Superior temporal gyrus (tissue), 1 donor: ENCODE results near the gene FBXO31.

Experiments
- DNase-seq: peaks from one replicate; pipeline ENCODE4 v3.0.0-alpha.2; 2016; ENCODE audit errors: extremely low spot score

Gene FBXO31

DNA sequence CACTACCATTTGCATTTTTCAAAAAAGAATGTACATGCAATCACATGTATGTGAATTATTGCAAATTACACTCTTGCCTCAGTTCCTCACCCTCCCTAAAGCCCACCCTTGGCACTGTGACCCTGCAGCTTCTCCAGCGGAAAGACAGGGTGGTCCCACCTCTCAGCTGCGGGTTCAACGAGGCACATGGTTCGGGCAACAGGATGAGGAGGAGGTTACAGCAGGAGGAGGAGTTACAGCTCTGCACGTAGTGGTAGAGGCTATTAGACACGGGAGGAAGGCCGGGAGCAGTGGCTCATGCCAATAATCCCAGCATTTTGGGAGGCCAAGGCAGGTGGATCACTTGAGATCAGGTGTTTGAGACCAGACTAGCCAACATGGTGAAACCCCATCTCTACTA lies 71.6 kb downstream of the FBXO31 start:
- DNase-seq, result no peak

- DNase-seq, result no peak
These were observed 72.2 kb downstream of the FBXO31 start for GRCh38 chr16:87311387-87311786.

GRCh38 chr16:87310610-87311009 lies 73.0 kb downstream of the FBXO31 start:
- DNase-seq, result no peak

DNA sequence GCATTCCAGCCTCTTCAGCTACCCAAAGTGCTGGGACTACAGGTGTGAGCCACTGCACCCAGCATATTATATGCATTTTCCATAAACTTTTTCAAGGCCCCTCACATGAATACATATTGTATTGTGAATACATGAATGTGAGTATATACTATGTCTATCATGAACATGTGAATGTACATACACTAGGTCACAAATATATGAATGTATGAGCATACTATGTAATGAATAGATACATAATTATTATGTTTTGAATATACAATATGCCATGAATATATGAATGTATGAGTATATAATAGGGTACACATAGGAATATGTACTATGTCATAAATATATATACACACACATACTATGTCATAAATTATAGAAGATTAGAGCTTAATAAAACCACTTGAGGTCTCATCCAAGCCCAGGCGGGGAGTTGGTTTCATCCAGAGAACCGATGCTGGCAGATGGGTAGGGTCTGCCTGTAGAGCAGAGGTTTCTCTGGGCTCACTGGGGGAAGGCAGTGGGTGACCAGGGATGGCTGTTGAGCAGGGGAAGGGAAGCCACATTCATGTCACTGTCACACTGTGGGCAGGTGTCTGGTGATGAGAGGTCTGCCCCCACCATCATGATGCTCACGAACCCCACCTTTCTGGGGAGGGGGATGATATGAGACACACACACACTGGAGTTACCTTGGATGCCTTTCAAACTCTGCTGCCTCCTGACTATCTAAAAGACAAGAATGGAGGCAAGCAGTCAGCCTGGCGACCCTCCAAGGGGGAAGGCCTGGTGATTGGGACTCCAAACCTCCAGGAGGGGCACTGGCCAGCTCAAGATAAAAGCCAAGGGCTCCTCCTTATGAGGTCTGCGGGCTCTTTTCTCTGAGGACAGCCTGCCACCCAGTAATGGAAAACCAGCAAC lies 73.7 kb downstream of the FBXO31 start:
- no peak for DNase-seq

DNA sequence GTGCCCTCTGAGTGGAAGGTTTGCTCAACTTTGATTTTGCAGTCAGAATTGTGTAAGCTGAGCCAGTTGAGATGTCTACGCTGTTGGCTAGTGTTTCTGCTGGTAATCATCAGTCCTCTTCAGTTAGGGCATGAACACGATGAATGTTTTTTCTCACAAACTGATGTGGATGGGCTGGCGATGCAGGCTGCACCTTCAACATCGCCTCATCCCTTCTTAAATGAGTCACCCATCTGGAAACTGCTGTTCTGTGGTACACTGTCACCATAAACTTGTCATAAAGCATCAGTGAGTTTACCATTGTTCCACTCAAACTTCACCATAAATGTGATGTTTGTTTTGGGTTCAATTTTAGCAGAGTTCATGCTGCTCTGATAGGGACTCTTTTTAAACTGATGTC lies 74.8 kb downstream of the FBXO31 start:
- no peak for DNase-seq

DNA sequence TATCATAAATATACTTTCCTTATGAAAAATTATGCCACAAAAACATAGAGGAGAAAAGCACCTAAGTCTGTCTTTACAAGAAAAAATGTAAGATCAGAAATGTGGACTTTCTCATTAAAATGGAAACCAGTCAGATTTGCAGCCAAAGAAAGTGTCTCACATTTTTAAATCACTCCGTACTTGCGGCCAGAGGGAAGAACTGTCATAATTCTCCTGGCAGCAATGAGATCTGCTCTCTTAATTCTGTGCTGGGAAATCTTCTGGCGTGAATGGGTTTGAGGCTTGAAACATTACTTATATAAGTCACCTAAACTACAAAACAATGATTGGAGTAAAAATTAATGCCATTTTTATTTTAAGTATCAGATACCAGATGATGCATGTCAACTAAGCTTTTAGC lies 77.1 kb downstream of the FBXO31 start:
- no peak for DNase-seq

GRCh38 chr16:87305505-87306391 lies 77.8 kb downstream of the FBXO31 start:
- DNase-seq, result peak; percentile 22

DNA sequence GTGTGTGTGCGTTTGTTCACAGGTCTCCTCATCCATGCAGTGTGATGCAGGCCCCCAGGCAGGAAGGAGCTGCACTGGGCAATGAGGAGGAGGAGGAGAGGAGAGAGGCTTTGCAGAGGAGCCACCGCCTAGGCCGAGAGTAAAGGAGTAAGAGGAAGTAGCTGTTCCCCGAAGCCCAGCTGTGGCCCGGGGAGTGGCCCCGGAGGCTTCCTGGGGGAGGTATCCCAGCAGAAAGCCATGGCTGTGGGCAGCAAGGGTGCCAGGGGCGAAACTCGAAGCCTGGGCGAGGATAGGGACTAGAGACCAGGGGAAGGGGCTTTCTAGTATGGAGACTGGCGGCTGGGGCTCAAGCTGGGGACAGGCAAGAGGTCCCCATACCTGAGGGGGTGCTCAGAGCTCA lies 78.6 kb downstream of the FBXO31 start:
- DNase-seq, result no peak

- no peak for DNase-seq
These were observed 79.5 kb downstream of the FBXO31 start for GRCh38 chr16:87303962-87304521.

DNA sequence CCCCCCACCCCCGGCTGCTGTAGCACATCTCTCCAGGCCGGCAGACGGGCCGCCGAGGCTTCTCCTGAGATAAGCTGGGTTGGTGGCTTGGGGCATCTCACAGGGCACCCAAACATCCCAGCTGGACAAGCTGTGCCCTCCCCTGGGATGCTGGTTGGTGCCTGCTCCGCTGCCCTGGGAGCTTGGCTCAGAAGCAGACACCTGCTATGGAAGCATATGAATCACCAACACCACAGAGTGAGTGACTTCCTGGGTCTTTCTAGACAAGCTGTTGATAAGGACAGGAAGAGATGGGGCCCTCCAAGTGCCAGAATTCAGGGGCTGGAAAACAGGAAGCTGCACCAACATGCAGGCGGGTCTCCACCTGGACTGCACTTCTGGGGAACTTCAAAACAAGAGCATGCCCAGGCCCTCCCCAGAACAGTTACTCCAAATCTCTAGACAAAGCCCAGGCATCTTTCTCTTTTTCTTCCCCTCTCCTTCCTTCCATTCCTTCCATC lies 80.1 kb downstream of the FBXO31 start:
- no peak for DNase-seq

DNA sequence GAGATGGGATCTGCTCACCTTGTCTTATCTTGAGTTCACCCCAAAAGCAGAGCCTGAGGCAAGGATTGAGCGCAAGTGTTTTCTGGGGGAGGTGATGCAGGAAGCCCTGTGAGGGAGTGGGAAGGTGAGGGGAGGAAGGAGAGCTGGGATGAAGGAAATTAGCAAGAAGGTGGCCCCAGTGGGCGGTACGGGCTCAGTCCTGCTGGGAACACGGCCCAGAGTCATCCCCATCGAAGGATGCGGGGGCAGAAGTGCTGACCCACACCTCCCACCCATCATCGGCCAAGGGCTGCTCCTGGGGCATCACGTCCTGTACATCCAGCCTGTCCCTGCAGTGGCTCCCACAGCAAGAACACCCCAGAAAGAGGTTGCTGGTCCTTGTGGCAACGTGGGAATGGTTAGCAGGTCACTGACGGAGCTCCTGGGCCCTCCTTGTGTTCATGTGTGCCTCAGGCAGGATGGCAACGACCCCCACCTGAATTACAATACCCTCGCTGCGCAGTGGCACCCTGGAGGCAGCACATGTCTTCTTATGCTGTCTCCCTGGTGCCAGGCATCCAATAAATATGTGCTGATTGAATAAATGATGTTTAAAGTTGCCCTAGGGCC lies 84.6 kb downstream of the FBXO31 start:
- DNase-seq, result no peak

- peak; percentile 53 for DNase-seq
These were observed 85.5 kb downstream of the FBXO31 start for GRCh38 chr16:87297918-87298631.

GRCh38 chr16:87297407-87297806 lies 86.2 kb downstream of the FBXO31 start:
- no peak for DNase-seq

DNA sequence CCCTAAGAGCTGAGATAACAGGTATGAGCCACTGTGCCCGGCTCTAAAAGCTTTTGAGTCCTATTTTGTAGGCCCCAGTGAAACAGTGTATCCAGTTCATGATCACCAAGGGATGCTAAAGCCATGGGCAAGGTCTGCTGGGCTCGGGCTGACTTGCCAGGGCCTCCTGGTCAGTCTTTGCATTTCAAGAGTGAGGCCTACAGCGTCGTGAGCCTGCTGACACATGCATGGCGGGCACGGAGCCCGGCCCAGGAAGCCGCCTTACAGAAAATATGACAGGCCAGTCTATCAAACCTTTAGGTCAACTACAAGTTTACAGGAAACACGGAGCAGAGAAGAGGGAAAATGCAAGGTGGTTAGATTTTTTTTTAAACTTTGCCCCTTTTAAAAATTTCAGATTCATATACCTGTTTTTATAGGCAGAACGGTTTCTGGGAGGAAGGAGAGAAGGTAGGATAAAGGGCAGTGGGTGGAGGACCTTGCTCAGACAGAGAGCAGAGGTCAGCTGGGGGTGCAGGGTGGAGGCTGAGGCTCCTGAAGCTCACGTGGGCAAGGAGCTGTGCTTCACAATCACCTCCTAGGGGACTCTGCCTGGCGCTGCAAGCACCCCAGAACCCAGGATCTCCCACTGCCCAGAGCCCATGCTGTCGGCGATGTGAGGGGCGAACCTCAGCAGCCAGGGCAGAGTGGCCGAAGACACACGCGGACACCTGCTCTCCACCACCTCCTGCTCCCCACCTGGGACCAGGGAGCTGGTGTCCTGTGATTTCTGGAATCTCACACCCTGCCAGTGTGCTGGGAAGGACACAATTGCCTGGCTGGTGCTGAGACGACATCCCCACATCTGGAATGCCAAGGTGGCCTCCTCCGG lies 87.7 kb downstream of the FBXO31 start:
- no peak for DNase-seq

DNA sequence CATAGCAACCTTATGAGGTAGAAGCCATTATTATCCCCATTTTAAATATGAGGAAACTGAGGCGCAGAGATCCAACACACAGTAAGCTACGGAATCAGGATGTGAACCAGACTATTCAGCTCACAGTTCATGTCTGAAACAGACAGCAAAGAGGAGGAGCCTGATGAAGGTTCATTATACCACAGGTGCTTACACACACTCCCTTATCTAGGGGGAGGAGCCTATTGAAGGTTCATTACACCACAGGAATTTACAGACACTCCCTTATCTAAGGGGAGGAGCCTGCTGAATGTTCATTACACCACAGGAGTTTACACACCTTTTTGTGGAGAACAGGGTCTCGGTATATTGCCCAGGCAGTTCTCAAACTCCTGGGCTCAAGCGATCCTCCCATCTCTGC lies 88.3 kb downstream of the FBXO31 start:
- DNase-seq, result no peak

GRCh38 chr16:87293990-87294389 lies 89.6 kb downstream of the FBXO31 start:
- DNase-seq, result no peak

DNA sequence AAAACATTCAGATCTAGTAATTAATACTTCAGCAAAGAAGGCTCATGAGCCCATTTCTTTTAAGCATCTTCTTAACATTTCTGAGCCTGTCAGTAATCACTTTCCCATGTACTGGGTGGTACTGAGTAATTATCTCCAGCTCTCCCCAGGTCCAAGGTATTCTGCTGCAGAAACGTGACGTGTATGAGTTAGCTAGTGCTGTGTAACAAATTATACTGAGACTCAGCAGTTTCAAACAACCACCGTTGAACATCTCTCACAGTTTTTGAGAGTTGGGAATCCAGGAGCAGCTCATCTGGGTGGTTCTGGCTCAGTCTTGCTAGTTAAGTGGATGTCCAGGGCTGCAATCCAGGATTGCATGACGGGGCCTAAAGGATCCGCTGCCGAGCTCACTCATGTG lies 91.6 kb downstream of the FBXO31 start:
- DNase-seq, result no peak

DNA sequence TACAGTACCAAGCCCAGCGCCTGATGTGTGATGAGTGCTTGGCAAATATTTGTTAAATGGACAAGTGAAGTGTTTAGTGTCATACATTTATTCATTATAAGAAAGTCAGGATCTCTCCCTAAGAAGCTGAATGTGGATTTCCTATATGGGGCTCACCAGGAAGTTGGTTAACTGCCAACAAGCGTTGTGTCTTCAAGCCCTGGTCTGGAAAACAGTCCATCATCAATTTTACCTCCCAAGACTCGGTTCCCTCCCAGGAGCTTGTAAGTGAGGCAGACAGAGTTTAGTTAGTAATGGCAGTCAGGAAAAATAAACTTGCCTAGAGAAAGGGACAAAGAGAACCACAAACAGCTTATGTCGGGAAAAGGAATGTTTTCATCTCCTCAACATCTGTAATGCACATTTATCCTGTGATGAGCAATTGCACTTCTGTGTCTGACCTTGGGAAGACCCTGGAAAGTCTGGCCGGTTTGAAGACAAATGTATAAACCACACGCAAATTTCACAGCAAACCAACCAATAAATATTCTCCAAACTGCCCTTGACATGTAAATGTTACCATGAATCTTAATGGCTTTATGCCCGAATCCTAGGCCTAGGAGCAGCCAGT lies 94.7 kb downstream of the FBXO31 start:
- no peak for DNase-seq

DNA sequence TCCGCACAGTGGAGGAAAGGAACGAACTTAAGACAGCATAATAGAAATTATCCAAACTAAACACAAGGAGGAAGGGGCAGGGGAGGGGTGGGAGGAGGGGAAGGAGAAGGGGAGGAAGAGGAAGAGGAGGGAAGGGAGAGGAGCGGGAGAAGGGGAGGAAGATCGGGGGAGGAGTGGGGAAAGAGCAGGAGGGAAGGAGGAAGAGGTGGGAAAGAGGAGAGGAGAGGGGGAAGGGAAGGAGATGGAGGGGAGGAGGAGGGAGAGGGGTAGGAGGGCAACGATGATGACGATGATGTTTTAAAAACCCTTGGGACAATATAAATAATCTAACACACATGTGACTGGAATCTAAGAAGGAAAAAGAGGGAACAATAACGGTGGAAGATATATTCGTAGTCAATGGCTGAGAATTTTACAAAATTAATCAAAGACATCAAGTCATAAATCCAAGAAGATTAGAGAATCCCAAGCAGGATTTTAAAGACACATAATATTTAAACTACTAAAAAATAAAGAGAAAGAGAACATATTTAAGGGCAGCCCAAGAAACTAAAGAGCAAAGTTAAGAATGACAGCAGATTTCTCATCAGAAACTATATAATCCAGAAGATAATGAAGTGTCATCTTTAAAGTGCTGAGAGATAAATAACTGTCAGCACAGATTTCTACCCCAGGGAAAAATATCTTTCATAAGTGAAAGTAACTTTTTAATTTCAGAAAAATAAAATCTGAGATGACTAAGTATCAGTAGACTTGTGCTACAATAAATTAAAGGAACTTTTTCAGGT lies 96.5 kb downstream of the FBXO31 start:
- no peak for DNase-seq
